Activated CD8-positive, alpha-beta T cell treated with anti-CD3 and anti-CD28 coated beads for 36 hours (primary cell): ENCODE results near the gene POLR3K. TPM values are rescaled to one million over a fixed set of nuclear protein-coding genes. Genes with fewer than 3 reads are reported as not detected.

Experiments
- ATAC-seq: fragments of 200-7000 bp; cut with Tn5 transposase; one replicate; pipeline ENCODE4 v1.10.0; 2021; ENCODE audit warnings: mild to moderate bottlenecking, moderate library complexity
- CTCF ChIA-PET: fragments of 350-600 bp; sonication (Branson Sonifier 250); formaldehyde crosslinking; loops from one replicate; lab custom pipeline; 2021; ENCODE audit warnings: antibody characterized with exemption; lab: Charles Lee
- POLR2A ChIA-PET: fragments of 350-600 bp; sonication (Branson Sonifier 250); formaldehyde crosslinking; loops from one replicate; lab custom pipeline; 2021; ENCODE audit warnings: antibody characterized with exemption; lab: Charles Lee
- DNase-seq: peaks from one replicate; pipeline ENCODE4 v3.0.0-alpha.2; 2020
- H3K27ac Mint-ChIP-seq: one replicate; pipeline ENCODE4 v1.8.0; 2021; ENCODE audit warnings: mild to moderate bottlenecking, mixed read lengths
- H3K27me3 Mint-ChIP-seq: one replicate; pipeline ENCODE4 v1.8.0; 2021; ENCODE audit warnings: mixed read lengths
- H3K36me3 Mint-ChIP-seq: one replicate; pipeline ENCODE4 v1.8.0; 2021; ENCODE audit warnings: low read depth, mixed read lengths
- H3K4me1 Mint-ChIP-seq: one replicate; pipeline ENCODE4 v1.8.0; 2021; ENCODE audit warnings: low read depth, mixed read lengths
- H3K4me3 Mint-ChIP-seq: one replicate; pipeline ENCODE4 v1.8.0; 2021; ENCODE audit warnings: mild to moderate bottlenecking, moderate library complexity, mixed read lengths
- H3K9me3 Mint-ChIP-seq: one replicate; pipeline ENCODE4 v1.8.0; 2021; ENCODE audit warnings: mixed read lengths
- intact Hi-C: fragments of 100-400 bp; cut with micrococcal nuclease; formaldehyde crosslinking; loops from one replicate; pipeline ENCODE4 v1.10.0; 2022
- total RNA-seq, 2 experiments: library from RNA; stranded (reverse); gene quantifications; one replicate each; pipeline ENCODE4 v1.2.3, GENCODE V29; 2021
- TF ChIP-seq, protein P1 (sequence below): fragments of 200-600 bp; IDR thresholded peaks from one replicate; pipeline ENCODE4 v1.8.0; 2022; ENCODE audit warnings: antibody characterized with exemption, mild to moderate bottlenecking

POLR3K gene
- total RNA-seq = 10 to 100 TPM; 51.3 to 52.6 TPM

DNA sequence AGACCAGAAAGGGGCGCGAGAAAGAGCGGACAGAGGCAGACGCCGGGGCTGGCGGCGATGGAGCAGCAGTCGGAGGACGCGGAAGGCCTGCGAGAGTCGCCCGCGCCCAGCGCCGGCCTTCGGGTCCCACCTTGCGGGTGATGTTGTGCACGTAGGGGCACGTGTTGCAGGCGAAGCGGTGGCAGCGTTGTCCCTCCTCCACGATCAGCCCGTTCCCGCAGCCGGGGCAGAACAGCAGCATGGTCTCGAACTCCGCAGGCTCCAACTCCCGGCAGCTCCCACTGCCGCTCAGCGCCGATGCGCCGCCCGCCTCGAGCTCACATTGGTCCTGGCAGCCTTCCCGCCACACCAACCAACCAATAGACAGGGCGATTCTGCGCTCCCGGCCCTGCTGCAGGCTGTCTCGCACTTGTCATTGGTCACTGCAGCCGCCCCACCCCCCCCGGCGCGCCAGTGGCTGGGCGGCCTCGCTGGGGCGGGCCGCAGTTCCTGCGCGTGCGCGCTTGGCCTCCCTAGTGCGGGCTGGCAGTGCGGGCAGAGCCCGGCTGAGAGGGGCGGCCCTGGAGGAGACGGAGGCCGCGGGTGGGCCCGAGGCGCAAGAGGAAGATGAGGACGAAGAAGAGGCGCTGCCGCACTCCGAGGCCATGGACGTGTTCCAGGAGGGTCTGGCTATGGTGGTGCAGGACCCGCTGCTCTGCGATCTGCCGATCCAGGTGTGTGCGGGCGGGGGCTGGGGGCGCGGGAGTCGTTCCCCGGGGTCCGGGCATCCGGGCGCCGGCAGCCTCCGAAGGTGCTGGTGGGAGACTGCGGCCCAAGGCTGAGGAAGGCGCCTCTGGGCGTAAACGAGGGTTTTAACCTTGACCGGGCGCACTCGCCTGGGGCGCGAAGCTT, at the start of gene POLR3K, which contains the start of gene SNRNP25:
Gene POLR3K, minus strand, starts transcription at position 263 of the 891 bp plus-strand sequence. Its CDS starts 22 bp downstream, at position 241.
Gene SNRNP25, plus strand, starts transcription at position 483 of the 891 bp plus-strand sequence. Its CDS starts 189 bp downstream, at position 672.
- peak; percentile 98 for ATAC-seq
- DNase-seq = peak; percentile 99
- Mint-ChIP-seq H3K27me3 (no peaks in the 10 kb centered on the region), H3K27ac (peak within 1 kb of the TSS; percentile 97), H3K4me3 (peak within 1 kb of the TSS; percentile 97), H3K4me1 (peaks cover 26% of the 10 kb centered on the region), H3K9me3 (no peaks in the 10 kb centered on the region), H3K36me3 (peaks cover 39% of the 10 kb centered on the region)
- ChIA-PET CTCF (interaction anchor here (1.0 to 2.0 kb wide), 4 partner anchors 10 to 43 kb away, joined by 3 to 13 read pairs (median 10); no protein-coding TSS in a partner anchor), POLR2A (interaction anchor here (0.6 to 1.6 kb wide), 6 partner anchors 11 to 159 kb away, joined by 3 to 11 read pairs (median 3); partner anchors contain the start of gene MPG)
- TF ChIP-seq, protein P1, sequence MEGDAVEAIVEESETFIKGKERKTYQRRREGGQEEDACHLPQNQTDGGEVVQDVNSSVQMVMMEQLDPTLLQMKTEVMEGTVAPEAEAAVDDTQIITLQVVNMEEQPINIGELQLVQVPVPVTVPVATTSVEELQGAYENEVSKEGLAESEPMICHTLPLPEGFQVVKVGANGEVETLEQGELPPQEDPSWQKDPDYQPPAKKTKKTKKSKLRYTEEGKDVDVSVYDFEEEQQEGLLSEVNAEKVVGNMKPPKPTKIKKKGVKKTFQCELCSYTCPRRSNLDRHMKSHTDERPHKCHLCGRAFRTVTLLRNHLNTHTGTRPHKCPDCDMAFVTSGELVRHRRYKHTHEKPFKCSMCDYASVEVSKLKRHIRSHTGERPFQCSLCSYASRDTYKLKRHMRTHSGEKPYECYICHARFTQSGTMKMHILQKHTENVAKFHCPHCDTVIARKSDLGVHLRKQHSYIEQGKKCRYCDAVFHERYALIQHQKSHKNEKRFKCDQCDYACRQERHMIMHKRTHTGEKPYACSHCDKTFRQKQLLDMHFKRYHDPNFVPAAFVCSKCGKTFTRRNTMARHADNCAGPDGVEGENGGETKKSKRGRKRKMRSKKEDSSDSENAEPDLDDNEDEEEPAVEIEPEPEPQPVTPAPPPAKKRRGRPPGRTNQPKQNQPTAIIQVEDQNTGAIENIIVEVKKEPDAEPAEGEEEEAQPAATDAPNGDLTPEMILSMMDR = no peak
- intact Hi-C loops = no loop called here

DNA sequence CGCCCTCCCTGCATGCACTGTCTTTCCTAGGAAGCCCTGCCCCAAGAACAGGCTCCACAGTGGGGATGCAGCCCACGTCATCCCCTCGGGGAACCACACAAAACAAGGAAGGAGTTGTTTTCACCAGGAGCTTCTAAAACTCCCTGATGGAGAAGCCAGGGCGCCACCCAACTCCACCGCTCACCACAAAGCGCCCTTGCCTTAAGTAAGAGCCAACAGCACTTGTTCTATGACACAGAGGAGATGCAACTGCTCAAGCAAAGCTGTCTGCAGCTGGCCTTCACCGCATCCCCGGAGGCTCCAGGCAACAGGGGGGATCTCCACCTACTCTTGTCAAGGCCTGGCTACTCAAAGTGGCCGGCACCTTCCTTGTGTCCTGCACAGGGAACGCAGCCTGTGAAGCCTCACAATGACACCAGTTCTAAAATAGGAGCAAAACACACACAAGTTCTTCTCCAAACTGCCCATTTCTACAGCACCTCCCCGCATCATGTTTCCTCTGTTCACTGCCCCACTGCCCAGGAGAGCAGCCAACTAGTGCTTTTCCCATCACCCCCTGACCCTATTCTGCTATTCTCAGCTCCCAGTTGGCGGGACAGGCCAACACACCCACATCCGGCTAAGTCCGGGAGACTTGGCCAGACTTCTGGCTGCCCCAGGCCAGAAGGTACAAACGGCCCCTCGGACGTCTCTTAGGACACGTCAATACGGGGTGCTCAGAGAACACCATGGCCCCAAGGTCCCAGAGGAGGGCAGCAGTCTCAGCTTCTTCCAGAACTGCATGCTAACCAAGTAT, 48.9 kb upstream of the POLR3K start:
- H3K27me3 Mint-ChIP-seq = no peaks in the 10 kb centered on the region
- ATAC-seq = no peak
- ChIA-PET POLR2A (interaction anchor here (1.5 kb wide), 1 partner anchor 33 kb away, joined by 4 read pairs; no protein-coding TSS in a partner anchor), CTCF (no interaction called here)
- H3K4me1 Mint-ChIP-seq = peaks cover 6% of the 10 kb centered on the region
- DNase-seq = no peak
- H3K27ac Mint-ChIP-seq = no peak overlapping the region
- TF ChIP-seq, protein P1 = no peak
- H3K36me3 Mint-ChIP-seq = peaks cover 10% of the 10 kb centered on the region
- no peak overlapping the region for H3K4me3 Mint-ChIP-seq
- intact Hi-C loops = no loop called here
- H3K9me3 Mint-ChIP-seq = no peaks in the 10 kb centered on the region

DNA sequence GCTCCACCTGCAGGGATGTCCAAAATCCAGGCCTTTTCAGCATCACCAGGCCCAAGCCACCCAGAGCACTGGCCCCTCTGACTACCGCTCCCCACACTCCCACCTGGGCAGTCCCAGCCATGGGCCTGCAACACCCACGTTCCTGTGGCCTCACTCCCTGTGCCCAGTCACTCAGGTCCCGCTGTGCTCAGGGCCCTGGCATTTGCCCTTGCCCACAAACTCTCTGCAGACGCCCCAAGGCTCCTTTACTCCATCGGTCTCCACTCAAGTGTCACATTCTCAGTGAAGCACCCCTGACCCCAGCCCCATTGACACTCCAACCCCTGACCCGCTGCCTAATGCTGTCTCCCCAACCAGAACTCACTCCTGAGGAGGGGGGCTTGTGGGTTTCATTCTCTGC, 48.2 kb upstream of the POLR3K start:
- ChIA-PET POLR2A (interaction anchor here (1.5 kb wide), 1 partner anchor 33 kb away, joined by 4 read pairs; no protein-coding TSS in a partner anchor), CTCF (no interaction called here)
- H3K27ac Mint-ChIP-seq = no peak overlapping the region
- H3K36me3 Mint-ChIP-seq = peaks cover 10% of the 10 kb centered on the region
- TF ChIP-seq, protein P1 = no peak
- H3K27me3 Mint-ChIP-seq = no peaks in the 10 kb centered on the region
- no peak overlapping the region for H3K4me3 Mint-ChIP-seq
- H3K9me3 Mint-ChIP-seq = no peaks in the 10 kb centered on the region
- ATAC-seq = no peak
- intact Hi-C loops = no loop called here
- H3K4me1 Mint-ChIP-seq = peaks cover 6% of the 10 kb centered on the region
- DNase-seq = no peak

DNA sequence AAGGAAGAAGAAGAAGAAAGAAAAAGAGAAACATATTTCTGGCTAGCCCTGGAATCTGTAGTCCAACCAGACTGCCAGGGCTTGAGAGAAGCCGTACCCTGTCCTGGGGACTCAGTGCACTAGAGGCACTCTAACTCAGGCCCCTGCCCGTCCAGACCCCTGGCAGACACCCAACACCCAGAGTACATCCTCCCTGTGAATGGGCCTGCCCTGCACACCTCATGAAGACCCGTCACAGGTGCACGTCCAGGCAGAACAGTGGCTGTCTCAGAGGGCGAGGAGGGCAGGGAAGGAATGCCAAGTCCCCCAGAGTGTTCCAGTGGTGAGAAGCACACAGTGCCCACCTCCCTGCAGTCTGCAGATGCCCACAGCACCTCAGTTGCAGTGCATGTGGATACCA, 47.6 kb upstream of the POLR3K start:
- H3K27ac Mint-ChIP-seq = no peak overlapping the region
- ChIA-PET POLR2A (no interaction called here), CTCF (no interaction called here)
- peaks cover 6% of the 10 kb centered on the region for H3K4me1 Mint-ChIP-seq
- DNase-seq = no peak
- no peaks in the 10 kb centered on the region for H3K9me3 Mint-ChIP-seq
- TF ChIP-seq, protein P1 = no peak
- peaks cover 10% of the 10 kb centered on the region for H3K36me3 Mint-ChIP-seq
- no peak overlapping the region for H3K4me3 Mint-ChIP-seq
- intact Hi-C loops = no loop called here
- H3K27me3 Mint-ChIP-seq = no peaks in the 10 kb centered on the region
- ATAC-seq = no peak
